DND-41 (cell line): ENCODE measurements around the gene RNF223.

Experiments used
- CTCF ChIP-seq: IDR thresholded peaks from 2 replicates; pipeline ENCODE4 v1.5.1; 2012; ENCODE audit warnings: borderline replicate concordance, low read length, moderate library complexity, mild to moderate bottlenecking; ENCODE audit not compliant: poor library complexity, severe bottlenecking; ENCODE audit errors: extremely low read depth
- EZH2 ChIP-seq: IDR thresholded peaks from 3 replicates; pipeline ENCODE4 v1.6.1; 2012; ENCODE audit warnings: borderline replicate concordance, low read depth, mild to moderate bottlenecking, moderate library complexity, low read length, inconsistent platforms; ENCODE audit not compliant: severe bottlenecking

DNA sequence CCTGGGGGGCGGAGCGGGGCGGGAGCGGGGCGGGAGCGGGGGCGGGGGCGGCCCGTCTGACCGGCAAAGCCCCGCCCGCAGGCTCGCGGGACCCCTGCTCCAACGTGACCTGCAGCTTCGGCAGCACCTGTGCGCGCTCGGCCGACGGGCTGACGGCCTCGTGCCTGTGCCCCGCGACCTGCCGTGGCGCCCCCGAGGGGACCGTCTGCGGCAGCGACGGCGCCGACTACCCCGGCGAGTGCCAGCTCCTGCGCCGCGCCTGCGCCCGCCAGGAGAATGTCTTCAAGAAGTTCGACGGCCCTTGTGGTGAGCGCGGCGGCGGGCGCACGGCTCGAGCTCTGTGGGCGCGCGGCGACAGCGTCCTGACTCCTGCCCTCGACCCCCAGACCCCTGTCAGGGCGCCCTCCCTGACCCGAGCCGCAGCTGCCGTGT is 33.0 kb downstream of the RNF223 start:
- TF ChIP-seq CTCF (no peak), EZH2 (no peak)
